Astrocyte (in vitro differentiated cells and primary cell): ENCODE measurements around the gene PTAFR.

Source experiments
- CTCF ChIP-seq: IDR thresholded peaks from 2 replicates; pipeline ENCODE4 v1.5.1; 2011; ENCODE audit warnings: low read depth, mild to moderate bottlenecking, inconsistent platforms, low read length, moderate library complexity; ENCODE audit not compliant: insufficient read depth
- EZH2 ChIP-seq: IDR thresholded peaks from 2 replicates; pipeline ENCODE4 v1.6.1; 2012; ENCODE audit warnings: mild to moderate bottlenecking, low read length, inconsistent platforms; ENCODE audit not compliant: insufficient read depth

DNA sequence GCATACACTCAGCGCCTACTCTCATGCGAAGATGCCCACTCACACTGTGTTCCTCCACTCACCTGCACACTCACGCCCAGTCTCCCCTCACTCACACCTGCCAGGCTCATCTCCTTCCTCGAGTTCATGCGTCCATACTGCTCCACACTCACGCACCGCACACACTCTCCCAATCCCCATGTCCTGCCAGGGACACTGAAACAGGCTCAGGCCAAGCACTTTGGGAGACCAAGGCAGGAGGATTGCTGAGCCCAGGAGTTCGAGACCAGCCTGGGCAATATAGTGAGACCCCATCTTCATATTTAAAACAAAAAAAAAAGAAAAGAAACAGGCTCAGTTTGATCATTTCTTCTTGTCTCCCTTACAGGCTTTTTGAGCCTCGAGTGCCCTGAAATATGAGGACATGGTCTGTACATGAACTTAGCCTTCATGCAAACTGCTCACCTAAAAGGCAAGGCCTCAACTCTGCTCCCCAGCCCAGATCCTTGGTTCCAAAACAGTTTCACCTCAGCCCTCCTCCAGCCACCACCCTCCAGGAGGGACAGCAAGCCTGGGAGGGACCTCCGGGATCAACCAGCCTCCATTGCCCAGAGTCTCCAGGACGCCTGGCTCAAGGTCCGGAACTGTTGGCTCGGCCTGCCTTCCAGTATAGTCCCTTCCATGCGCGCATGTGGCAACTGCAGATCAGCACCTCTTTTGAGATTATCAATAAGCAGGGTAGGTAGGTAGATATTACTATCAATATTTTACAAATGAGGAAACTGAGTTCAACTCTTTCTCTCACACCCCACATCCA, 2.4 kb upstream of the PTAFR start:
- TF ChIP-seq CTCF = no peak
- no peak for TF ChIP-seq EZH2
